ENCODE measurements around the gene NCAM1. TPM values are rescaled to one million over a fixed set of nuclear protein-coding genes. Genes with fewer than 3 reads are reported as not detected.

Gene NCAM1
- total and polyA plus RNA-seq, 4 experiments from 2014 or later: 0.39 TPM; not detected in 3

DNA sequence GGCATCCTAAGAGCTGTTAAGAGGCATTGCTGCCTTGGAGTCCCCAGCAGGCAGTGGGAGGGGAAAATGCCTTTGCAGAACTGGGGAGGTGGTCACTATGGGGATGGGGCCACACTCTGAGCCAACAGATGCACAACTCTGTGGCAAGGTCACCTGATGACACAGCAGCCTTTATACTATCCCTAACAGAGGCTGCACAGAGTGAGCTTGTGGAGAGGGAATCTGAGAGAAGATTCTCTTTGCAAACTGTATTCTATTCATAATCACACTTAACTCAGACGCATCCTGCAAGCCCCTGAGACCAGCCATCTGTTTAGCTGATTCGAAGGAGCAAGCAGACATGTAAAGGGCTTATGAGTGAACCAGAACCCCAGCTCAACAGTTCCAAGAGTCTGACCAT is 304.1 kb downstream of the NCAM1 start:
- no peaks in the 10 kb centered on the region for H3K9me3 Mint-ChIP-seq
- ChIA-PET CTCF (ENCODE audit: partially characterized antibody) (no interaction called here), POLR2A (ENCODE audit: partially characterized antibody) (no interaction called here)

GRCh38 chr11:113267493-113267892 is 306.3 kb downstream of the NCAM1 start:
- Histone ChIP-seq H3K4me3 (ENCODE audit: low read length in 2 of 2) (no peak overlapping the region), H3K36me3 (ENCODE audit: insufficient read depth, low read length) (no peaks in the 10 kb centered on the region), H3K9me3 (ENCODE audit: control insufficient read depth in 1 of 2, low read length in 2 of 2) (no peaks in the 10 kb centered on the region), H3K4me1 (ENCODE audit: insufficient read depth, low read length) (no peaks in the 10 kb centered on the region), H3K27ac (ENCODE audit: low read depth, low read length) (no peak overlapping the region), H3K27me3 (ENCODE audit: insufficient read depth, low read length) (no peaks in the 10 kb centered on the region)
- Mint-ChIP-seq H3K36me3 (no peaks in the 10 kb centered on the region), H3K9me3 (no peaks in the 10 kb centered on the region), H3K27ac (no peak overlapping the region), H3K4me3 (no peak overlapping the region), H3K27me3 (peaks cover 8 to 10% of the 10 kb centered on the region in 2 donors), H3K4me1 (peaks cover 0 to 3% (median 0%) of the 10 kb centered on the region in 4 donors)
- ChIA-PET POLR2A (ENCODE audit: partially characterized antibody) (no interaction called here), CTCF (ENCODE audit: partially characterized antibody) (interaction anchor here (0.6 kb wide), 1 partner anchor 22 kb away, joined by 3 read pairs; no protein-coding TSS in a partner anchor)
- DNase-seq: no peak
- intact Hi-C loops (cut with micrococcal nuclease): no loop called here

More for the DNA sequence above, 304.1 kb downstream of the NCAM1 start:
- H3K36me3 Mint-ChIP-seq: no peaks in the 10 kb centered on the region
- no peak for DNase-seq
- H3K4me1 Mint-ChIP-seq: peaks cover 0 to 3% (median 0%) of the 10 kb centered on the region in 4 donors
- no peak overlapping the region for H3K27ac Mint-ChIP-seq
- Histone ChIP-seq H3K27ac (ENCODE audit: low read depth, low read length) (no peak overlapping the region), H3K4me3 (ENCODE audit: low read length in 2 of 2) (no peak overlapping the region), H3K9me3 (ENCODE audit: control insufficient read depth in 1 of 2, low read length in 2 of 2) (no peaks in the 10 kb centered on the region), H3K27me3 (ENCODE audit: insufficient read depth, low read length) (no peaks in the 10 kb centered on the region), H3K36me3 (ENCODE audit: insufficient read depth, low read length) (no peaks in the 10 kb centered on the region), H3K4me1 (ENCODE audit: insufficient read depth, low read length) (no peaks in the 10 kb centered on the region)
- H3K27me3 Mint-ChIP-seq: peaks cover 8 to 10% of the 10 kb centered on the region in 2 donors
- no peak overlapping the region for H3K4me3 Mint-ChIP-seq
- intact Hi-C loops (cut with micrococcal nuclease): no loop called here

DNA sequence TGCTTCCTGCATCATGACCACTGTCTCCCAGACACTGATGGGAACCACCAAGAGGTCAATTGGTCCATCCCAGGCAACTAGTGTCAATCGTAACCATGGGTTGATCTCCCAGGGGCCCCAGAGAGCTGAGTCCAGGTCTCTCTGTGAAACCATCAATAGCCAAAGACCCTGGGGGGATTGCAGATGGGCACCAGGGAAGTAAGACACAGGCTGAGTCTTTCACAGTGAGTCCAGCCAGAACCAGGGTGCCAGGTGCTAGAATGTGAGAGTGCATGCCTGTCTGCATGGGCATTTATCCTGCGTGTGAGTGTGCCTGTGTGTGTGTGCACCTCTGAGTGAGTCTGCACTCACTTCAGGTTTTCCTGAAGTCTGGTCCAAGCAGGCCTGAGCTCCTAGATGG is 307.9 kb downstream of the NCAM1 start:
- no peak for DNase-seq
- ChIA-PET CTCF (ENCODE audit: partially characterized antibody) (no interaction called here), POLR2A (ENCODE audit: partially characterized antibody) (no interaction called here)
- Histone ChIP-seq H3K36me3 (ENCODE audit: insufficient read depth, low read length) (no peaks in the 10 kb centered on the region), H3K27me3 (ENCODE audit: insufficient read depth, low read length) (no peaks in the 10 kb centered on the region), H3K4me3 (ENCODE audit: low read length in 2 of 2) (no peak overlapping the region), H3K27ac (ENCODE audit: low read depth, low read length) (no peak overlapping the region), H3K4me1 (ENCODE audit: insufficient read depth, low read length) (no peaks in the 10 kb centered on the region), H3K9me3 (ENCODE audit: control insufficient read depth in 1 of 2, low read length in 2 of 2) (no peaks in the 10 kb centered on the region)
- H3K9me3 Mint-ChIP-seq: no peaks in the 10 kb centered on the region
- H3K27ac Mint-ChIP-seq: no peak overlapping the region
- no peak overlapping the region for H3K4me3 Mint-ChIP-seq
- no peaks in the 10 kb centered on the region for H3K4me1 Mint-ChIP-seq
- H3K36me3 Mint-ChIP-seq: no peaks in the 10 kb centered on the region
- peaks cover 6 to 12% of the 10 kb centered on the region in 2 donors for H3K27me3 Mint-ChIP-seq
- intact Hi-C loops (cut with micrococcal nuclease): no loop called here

DNA sequence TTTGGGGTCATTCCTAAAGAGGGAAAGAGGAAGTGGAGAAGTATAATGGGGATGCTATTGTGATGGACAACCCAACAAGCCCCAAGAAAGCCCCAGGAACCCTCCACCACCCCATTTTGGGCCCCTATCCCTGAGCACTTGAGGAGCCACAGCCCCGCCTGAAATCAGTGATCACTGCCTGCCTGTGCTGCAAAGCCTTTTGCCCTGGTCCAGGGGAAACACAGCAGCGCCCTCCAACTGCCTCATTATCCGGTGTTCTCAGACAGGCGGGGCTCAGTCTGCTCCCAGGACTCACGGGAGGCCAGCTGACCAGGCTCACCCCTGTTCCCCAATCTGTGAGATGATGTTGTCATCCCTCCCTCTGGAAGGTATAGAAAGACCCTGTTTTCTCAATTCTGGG is 308.4 kb downstream of the NCAM1 start:
- H3K4me3 Mint-ChIP-seq: no peak overlapping the region
- no peaks in the 10 kb centered on the region for H3K27me3 ChIP-seq (ENCODE audit: insufficient read depth, low read length)
- POLR2A ChIA-PET (ENCODE audit: partially characterized antibody): no interaction called here
- H3K9me3 Mint-ChIP-seq: no peaks in the 10 kb centered on the region
- H3K4me1 ChIP-seq (ENCODE audit: insufficient read depth, low read length): no peaks in the 10 kb centered on the region
- H3K4me3 ChIP-seq (ENCODE audit: low read length in 2 of 2): no peak overlapping the region
- no peaks in the 10 kb centered on the region for H3K36me3 ChIP-seq (ENCODE audit: insufficient read depth, low read length)
- CTCF ChIA-PET (ENCODE audit: partially characterized antibody): no interaction called here
- peak overlapping the region in 1 of 7 donors; percentile 55 for H3K27ac Mint-ChIP-seq
- intact Hi-C loops (cut with micrococcal nuclease): no loop called here
- H3K9me3 ChIP-seq (ENCODE audit: control insufficient read depth in 1 of 2, low read length in 2 of 2): no peaks in the 10 kb centered on the region
- H3K27me3 Mint-ChIP-seq: peaks cover 6 to 12% of the 10 kb centered on the region in 2 donors
- no peak for DNase-seq
- no peaks in the 10 kb centered on the region for H3K4me1 Mint-ChIP-seq
- H3K36me3 Mint-ChIP-seq: no peaks in the 10 kb centered on the region
- no peak overlapping the region for H3K27ac ChIP-seq (ENCODE audit: low read depth, low read length)

DNA sequence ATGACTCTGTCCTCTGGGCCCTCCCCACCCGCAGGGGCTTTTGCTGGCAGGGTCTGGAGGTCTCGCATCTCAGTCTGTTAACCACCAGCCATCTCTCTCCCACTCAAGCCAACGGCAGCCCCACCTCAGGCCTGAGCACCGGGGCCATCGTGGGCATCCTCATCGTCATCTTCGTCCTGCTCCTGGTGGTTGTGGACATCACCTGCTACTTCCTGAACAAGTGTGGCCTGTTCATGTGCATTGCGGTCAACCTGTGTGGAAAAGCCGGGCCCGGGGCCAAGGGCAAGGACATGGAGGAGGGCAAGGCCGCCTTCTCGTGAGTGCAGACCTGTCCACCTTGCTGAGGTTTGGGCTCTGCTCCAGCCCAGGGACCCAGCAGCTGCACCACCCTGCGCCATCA is 308.9 kb downstream of the NCAM1 start:
- Histone ChIP-seq H3K4me1 (ENCODE audit: insufficient read depth, low read length) (no peaks in the 10 kb centered on the region), H3K36me3 (ENCODE audit: insufficient read depth, low read length) (no peaks in the 10 kb centered on the region), H3K4me3 (ENCODE audit: low read length in 2 of 2) (no peak overlapping the region), H3K27me3 (ENCODE audit: insufficient read depth, low read length) (no peaks in the 10 kb centered on the region), H3K9me3 (ENCODE audit: control insufficient read depth in 1 of 2, low read length in 2 of 2) (no peaks in the 10 kb centered on the region), H3K27ac (ENCODE audit: low read depth, low read length) (no peak overlapping the region)
- POLR2A ChIA-PET (ENCODE audit: partially characterized antibody): no interaction called here
- H3K4me1 Mint-ChIP-seq: no peaks in the 10 kb centered on the region
- H3K4me3 Mint-ChIP-seq: no peak overlapping the region
- H3K36me3 Mint-ChIP-seq: no peaks in the 10 kb centered on the region
- no peaks in the 10 kb centered on the region for H3K9me3 Mint-ChIP-seq
- H3K27me3 Mint-ChIP-seq: peaks cover 4 to 9% of the 10 kb centered on the region in 2 donors
- intact Hi-C loops (cut with micrococcal nuclease): no loop called here
- H3K27ac Mint-ChIP-seq: no peak overlapping the region
- CTCF ChIA-PET (ENCODE audit: partially characterized antibody): no interaction called here
- DNase-seq: no peak

DNA sequence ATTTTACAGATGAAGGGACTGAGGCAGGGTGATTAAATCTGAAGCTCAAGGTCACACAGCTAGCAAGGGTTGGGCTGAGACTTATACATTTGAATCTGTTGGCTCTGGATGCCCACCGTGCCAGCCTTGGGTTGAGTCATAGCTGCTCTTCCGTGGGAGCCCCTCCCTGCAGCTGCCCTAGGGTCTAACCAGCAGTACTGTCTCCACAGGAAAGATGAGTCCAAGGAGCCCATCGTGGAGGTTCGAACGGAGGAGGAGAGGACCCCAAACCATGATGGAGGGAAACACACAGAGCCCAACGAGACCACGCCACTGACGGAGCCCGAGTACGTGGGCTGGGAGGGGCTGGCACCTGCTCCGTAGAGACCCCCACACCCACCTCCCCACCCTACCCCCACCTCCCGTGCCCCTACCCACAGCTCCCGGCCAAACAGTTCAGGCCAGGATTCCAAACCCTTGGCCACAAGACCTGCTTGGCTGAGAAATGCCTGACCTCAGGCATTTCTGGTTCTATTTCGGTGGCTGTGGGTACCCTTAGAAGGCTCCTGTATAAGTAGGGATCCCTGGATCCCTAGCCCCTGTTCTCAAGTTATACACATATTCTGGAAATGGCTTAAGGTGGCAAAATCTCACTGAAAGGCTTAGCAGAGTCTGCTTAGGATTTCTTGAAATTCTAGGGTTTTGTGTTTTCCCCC is 310.5 kb downstream of the NCAM1 start:
- Histone ChIP-seq H3K4me3 (ENCODE audit: low read length in 2 of 2) (no peak overlapping the region), H3K27ac (ENCODE audit: low read depth, low read length) (no peak overlapping the region), H3K36me3 (ENCODE audit: insufficient read depth, low read length) (no peaks in the 10 kb centered on the region), H3K4me1 (ENCODE audit: insufficient read depth, low read length) (no peaks in the 10 kb centered on the region), H3K27me3 (ENCODE audit: insufficient read depth, low read length) (no peaks in the 10 kb centered on the region), H3K9me3 (ENCODE audit: control insufficient read depth in 1 of 2, low read length in 2 of 2) (no peaks in the 10 kb centered on the region)
- H3K27me3 Mint-ChIP-seq: peaks cover 2 to 6% of the 10 kb centered on the region in 2 donors
- no peak for DNase-seq
- ChIA-PET CTCF (ENCODE audit: partially characterized antibody) (no interaction called here), POLR2A (ENCODE audit: partially characterized antibody) (no interaction called here)
- H3K36me3 Mint-ChIP-seq: no peaks in the 10 kb centered on the region
- intact Hi-C loops (cut with micrococcal nuclease): no loop called here
- no peaks in the 10 kb centered on the region for H3K4me1 Mint-ChIP-seq
- no peaks in the 10 kb centered on the region for H3K9me3 Mint-ChIP-seq
- H3K4me3 Mint-ChIP-seq: no peak overlapping the region
- no peak overlapping the region for H3K27ac Mint-ChIP-seq

DNA sequence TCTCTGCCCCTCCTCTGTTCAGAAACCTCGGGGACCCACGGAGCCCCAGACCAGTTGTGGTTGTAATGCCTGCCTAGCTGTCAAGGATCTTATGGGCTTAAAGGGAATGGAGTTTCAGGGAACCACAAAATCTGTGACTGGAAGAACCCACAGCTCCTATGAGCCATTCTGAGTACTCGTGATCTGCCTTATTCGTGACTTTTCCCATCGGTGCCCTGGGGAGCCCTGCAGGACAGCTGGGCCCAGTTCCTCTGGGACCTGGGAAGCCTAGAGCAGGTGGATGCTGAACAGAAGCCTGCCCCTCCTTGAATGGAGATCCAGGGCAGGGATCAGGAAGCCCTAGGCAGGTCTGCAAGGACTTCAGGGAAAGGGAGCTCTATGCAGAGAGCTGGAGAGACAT is 311.1 kb downstream of the NCAM1 start:
- H3K4me3 ChIP-seq (ENCODE audit: low read length in 2 of 2): no peak overlapping the region
- ChIA-PET POLR2A (ENCODE audit: partially characterized antibody) (no interaction called here), CTCF (ENCODE audit: partially characterized antibody) (no interaction called here)
- intact Hi-C loops (cut with micrococcal nuclease): no loop called here
- H3K27me3 ChIP-seq (ENCODE audit: insufficient read depth, low read length): no peaks in the 10 kb centered on the region
- peaks cover 2 to 6% of the 10 kb centered on the region in 2 donors for H3K27me3 Mint-ChIP-seq
- no peak overlapping the region for H3K27ac Mint-ChIP-seq
- no peak overlapping the region for H3K4me3 Mint-ChIP-seq
- no peak for DNase-seq
- no peaks in the 10 kb centered on the region for H3K9me3 Mint-ChIP-seq
- no peaks in the 10 kb centered on the region for H3K36me3 Mint-ChIP-seq
- no peaks in the 10 kb centered on the region for H3K36me3 ChIP-seq (ENCODE audit: insufficient read depth, low read length)
- H3K27ac ChIP-seq (ENCODE audit: low read depth, low read length): no peak overlapping the region
- H3K9me3 ChIP-seq (ENCODE audit: control insufficient read depth in 1 of 2, low read length in 2 of 2): no peaks in the 10 kb centered on the region
- no peaks in the 10 kb centered on the region for H3K4me1 ChIP-seq (ENCODE audit: insufficient read depth, low read length)
- H3K4me1 Mint-ChIP-seq: no peaks in the 10 kb centered on the region

Measured in CD4-positive, alpha-beta memory T cell (primary cell).